G401.6 (cell line): ENCODE data around the gene ZNF428.

ENCODE experiments used
- FAIRE-seq: peaks from 2 replicates; lab custom pipeline; 2012; peaks lifted over from hg19 to GRCh38; lab: Jason Lieb, UNC

ZNF428 gene

DNA sequence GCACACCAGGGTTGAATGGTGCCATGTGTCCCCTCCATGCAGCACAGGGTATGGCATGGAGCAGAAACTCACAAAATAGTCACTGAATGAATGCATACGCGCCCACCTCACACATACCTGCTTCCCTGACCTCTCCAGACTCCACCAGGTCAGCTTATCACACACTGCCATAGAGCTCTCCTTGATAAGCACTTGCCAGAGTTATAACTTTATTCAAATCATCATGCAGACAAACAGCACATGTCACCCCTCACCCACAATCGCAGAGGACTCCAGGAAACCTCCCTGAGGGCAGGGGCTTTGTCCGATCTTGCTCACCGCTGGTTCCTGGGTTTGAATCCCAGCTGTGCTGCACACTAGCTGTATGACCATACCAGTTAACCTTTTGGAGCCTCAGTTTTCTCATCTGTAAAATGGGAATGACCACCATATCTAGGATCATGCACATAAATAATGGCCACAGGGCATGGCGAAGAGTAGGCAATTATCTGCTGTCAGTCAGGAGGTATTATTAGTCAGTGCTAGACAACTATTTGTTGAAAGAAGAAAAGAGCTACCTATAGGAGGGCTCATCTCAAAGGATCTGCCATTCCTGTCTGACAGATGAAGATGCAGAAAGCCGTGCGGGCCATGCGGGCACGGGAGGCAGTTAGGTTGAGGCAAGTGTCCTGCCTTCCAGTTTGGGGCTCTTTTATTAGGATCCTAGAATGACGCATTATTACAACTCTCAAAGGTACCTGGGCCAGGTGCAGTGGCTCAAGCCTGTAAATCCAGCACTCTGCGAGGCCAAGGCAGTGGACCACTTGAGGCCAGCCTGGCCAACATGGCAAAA lies 58.1 kb downstream of the ZNF428 start:
- no peak for FAIRE-seq

DNA sequence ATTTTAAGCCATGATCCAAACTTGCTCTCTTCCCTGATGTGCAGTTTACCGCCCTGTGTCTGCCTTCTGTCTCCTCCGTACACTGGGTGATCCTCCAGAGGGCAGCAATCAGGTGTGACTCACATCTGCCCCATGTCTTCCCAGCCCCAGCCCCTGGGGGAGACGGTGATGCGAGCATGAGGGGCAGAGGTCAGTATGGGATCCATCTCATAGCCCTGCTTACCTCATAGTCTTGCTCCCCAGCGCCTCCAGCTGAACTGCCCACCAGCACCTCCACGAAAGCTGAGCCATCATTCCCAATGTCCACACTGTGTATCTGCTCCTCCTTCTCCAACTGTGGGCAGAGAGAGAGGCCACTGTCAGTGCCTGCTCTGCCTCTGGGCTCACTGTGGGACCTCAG lies 58.7 kb downstream of the ZNF428 start:
- no peak for FAIRE-seq
